ENCODE data around the gene ITM2A.

Gene ITM2A

DNA sequence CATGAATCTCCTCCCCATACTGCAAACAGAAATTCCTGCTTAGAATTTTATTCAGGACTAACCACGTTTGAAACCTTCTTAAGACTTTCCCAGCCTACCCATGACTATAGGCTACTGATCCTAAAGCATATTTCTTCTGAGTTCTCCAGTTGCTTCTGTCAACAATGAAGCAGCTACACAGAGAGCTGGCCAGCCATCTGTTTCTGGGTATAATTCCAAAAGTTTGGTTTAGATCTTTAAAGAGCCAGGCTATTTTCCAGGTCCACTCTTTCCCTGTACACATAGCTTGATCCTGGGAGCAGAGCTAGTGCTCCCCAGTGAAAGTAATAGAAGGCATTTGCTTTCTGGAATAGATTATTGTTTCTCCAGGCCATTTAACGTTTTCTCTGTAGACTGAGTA, 4.0 kb upstream of the ITM2A start:
- H3K4me3 ChIP-seq (ENCODE audit: low read length), result no peak overlapping the region
- H3K9me3 ChIP-seq (ENCODE audit: control insufficient read depth, insufficient read depth, low read length), result no peaks in the 10 kb centered on the region
- H3K36me3 ChIP-seq (ENCODE audit: control insufficient read depth, insufficient read depth, low read length), result no peaks in the 10 kb centered on the region
- H3K27me3 ChIP-seq (ENCODE audit: control insufficient read depth, insufficient read depth, low read length), result no peaks in the 10 kb centered on the region
- no peak for DNase-seq (ENCODE audit: low read depth, low spot score)
- no peak overlapping the region for H3K27ac ChIP-seq (ENCODE audit: low read length)
- H3K4me1 ChIP-seq (ENCODE audit: control insufficient read depth, insufficient read depth, low read length), result no peaks in the 10 kb centered on the region
- WGBS (ENCODE audit: insufficient coverage, insufficient read length), result no CpG with 5 or more reads among the region's 2 CpGs

DNA sequence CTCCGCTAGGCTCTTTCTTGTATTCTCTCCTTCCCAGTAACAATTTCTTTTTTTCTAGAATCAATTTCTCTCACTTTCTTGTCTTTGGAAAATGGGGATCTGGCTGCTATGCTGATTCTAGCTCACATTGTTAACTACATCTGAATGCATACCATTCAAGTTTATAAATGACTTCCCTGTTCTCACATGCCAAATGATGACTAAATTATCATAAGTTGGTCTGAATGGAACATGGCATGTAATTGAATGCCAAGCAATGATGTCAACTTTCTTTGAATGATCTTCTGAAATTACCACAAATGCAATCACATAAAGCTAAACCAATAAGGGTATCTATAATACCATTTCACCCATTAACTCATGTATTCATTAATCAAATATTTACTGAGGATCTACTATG, 2.7 kb upstream of the ITM2A start:
- Histone ChIP-seq H3K27me3 (ENCODE audit: control insufficient read depth, insufficient read depth, low read length) (no peaks in the 10 kb centered on the region), H3K4me3 (ENCODE audit: low read length) (no peak overlapping the region), H3K27ac (ENCODE audit: low read length) (no peak overlapping the region), H3K4me1 (ENCODE audit: control insufficient read depth, insufficient read depth, low read length) (no peaks in the 10 kb centered on the region), H3K36me3 (ENCODE audit: control insufficient read depth, insufficient read depth, low read length) (no peaks in the 10 kb centered on the region), H3K9me3 (ENCODE audit: control insufficient read depth, insufficient read depth, low read length) (no peaks in the 10 kb centered on the region)
- WGBS (ENCODE audit: insufficient coverage, insufficient read length), result no CpG with 5 or more reads among the region's 1 CpG
- no peak for DNase-seq (ENCODE audit: low read depth, low spot score)

DNA sequence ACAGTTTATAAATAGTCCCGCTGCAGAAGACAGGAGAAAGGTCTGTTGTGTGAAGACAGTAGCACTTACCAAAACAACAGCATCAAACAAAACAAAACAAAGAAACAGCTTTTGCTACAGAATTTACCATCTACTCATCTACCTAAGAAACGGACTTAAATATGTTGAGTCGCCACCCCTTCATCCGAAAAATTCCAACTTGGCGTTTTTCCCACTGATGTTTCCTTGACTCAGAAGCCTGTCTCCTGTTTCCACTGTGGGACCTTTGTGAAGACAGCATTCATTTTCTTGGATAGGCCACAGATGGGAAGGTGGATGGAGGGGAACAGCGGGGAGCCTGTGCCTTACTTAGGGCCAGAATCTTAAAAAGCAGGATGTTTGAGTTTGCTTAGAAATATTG, 1.3 kb upstream of the ITM2A start:
- no peak for DNase-seq (ENCODE audit: low read depth, low spot score)
- Histone ChIP-seq H3K9me3 (ENCODE audit: control insufficient read depth, insufficient read depth, low read length) (no peaks in the 10 kb centered on the region), H3K4me1 (ENCODE audit: control insufficient read depth, insufficient read depth, low read length) (no peaks in the 10 kb centered on the region), H3K27ac (ENCODE audit: low read length) (no peak overlapping the region), H3K27me3 (ENCODE audit: control insufficient read depth, insufficient read depth, low read length) (no peaks in the 10 kb centered on the region), H3K4me3 (ENCODE audit: low read length) (no peak overlapping the region), H3K36me3 (ENCODE audit: control insufficient read depth, insufficient read depth, low read length) (no peaks in the 10 kb centered on the region)
- WGBS (ENCODE audit: insufficient coverage, insufficient read length), result no CpG with 5 or more reads among the region's 6 CpGs

DNA sequence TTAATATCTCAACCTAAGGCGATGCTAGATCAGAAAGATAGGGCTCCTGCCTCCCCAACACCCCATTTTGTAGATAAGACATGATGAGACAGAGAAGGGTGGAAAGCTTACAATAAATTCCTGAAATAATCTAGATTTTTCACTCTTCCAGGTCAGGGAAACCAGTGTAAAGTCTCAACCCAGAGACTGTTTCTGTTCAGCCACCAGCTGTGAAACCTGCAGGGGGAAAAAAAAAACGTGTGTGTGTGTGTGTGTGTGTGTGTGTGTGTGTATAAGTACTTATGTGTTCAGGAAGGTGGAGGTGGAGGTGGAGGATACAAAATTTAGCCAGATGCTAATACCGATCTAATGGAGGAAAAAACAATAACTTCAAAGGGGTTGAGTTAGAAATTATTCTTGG, 773 bp upstream of the ITM2A start:
- no peaks in the 10 kb centered on the region for H3K27me3 ChIP-seq (ENCODE audit: control insufficient read depth, insufficient read depth, low read length)

DNA sequence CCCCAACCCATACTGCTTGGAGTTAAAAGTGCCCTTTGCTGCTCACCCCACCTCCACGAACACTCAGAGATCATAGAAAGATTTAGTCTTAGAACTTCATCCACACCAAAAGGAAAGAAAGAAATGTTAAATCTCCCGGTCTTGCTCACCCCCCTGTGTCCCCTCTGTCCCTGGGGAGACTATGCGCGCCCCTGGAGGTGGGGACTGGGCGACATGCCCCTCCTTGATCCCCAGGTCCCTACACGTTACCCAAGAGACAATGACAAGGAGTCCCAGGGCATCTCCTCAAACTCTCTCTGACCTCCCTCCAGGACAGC, 620 bp downstream of the ITM2A start:
- no peak for DNase-seq (ENCODE audit: low read depth, low spot score)
- no peaks in the 10 kb centered on the region for H3K36me3 ChIP-seq (ENCODE audit: control insufficient read depth, insufficient read depth, low read length)
- no CpG with 5 or more reads among the region's 6 CpGs for WGBS (ENCODE audit: insufficient coverage, insufficient read length)
- no peak overlapping the region for H3K27ac ChIP-seq (ENCODE audit: low read length)
- H3K4me1 ChIP-seq (ENCODE audit: control insufficient read depth, insufficient read depth, low read length), result no peaks in the 10 kb centered on the region
- no peaks in the 10 kb centered on the region for H3K9me3 ChIP-seq (ENCODE audit: control insufficient read depth, insufficient read depth, low read length)
- no peaks in the 10 kb centered on the region for H3K27me3 ChIP-seq (ENCODE audit: control insufficient read depth, insufficient read depth, low read length)
- peak overlapping the region; percentile 55; the same call in 1 of the 2 replicates for H3K4me3 ChIP-seq (ENCODE audit: low read length)

More for the DNA sequence above, 773 bp upstream of the ITM2A start:
- no peak for DNase-seq (ENCODE audit: low read depth, low spot score)
- Histone ChIP-seq H3K4me1 (ENCODE audit: control insufficient read depth, insufficient read depth, low read length) (no peaks in the 10 kb centered on the region), H3K27ac (ENCODE audit: low read length) (no peak overlapping the region), H3K9me3 (ENCODE audit: control insufficient read depth, insufficient read depth, low read length) (no peaks in the 10 kb centered on the region), H3K36me3 (ENCODE audit: control insufficient read depth, insufficient read depth, low read length) (no peaks in the 10 kb centered on the region), H3K4me3 (ENCODE audit: low read length) (no peak overlapping the region)
- WGBS (ENCODE audit: insufficient coverage, insufficient read length), result no CpG with 5 or more reads among the region's 3 CpGs

DNA sequence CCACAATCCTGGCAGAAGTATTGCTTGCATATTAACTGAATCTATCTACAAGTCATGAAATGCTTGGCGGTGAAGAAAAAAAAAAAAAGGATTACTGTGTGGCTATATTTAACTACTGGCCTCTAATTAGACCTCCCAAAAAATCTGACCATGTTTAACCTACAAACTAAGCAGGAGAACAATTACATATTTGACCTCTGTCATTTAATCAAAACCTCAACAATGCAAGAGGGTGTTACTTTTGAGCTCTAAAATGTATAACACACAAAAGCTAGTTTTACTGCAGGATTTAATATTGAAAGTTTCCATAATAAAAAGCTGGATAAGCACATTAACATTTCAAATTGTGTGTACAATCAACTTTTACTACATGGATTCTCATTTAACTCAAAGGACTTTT, 1.5 kb downstream of the ITM2A start:
- Histone ChIP-seq H3K27ac (ENCODE audit: low read length) (no peak overlapping the region), H3K4me1 (ENCODE audit: control insufficient read depth, insufficient read depth, low read length) (no peaks in the 10 kb centered on the region)
- no CpG with 5 or more reads among the region's 1 CpG for WGBS (ENCODE audit: insufficient coverage, insufficient read length)

DNA sequence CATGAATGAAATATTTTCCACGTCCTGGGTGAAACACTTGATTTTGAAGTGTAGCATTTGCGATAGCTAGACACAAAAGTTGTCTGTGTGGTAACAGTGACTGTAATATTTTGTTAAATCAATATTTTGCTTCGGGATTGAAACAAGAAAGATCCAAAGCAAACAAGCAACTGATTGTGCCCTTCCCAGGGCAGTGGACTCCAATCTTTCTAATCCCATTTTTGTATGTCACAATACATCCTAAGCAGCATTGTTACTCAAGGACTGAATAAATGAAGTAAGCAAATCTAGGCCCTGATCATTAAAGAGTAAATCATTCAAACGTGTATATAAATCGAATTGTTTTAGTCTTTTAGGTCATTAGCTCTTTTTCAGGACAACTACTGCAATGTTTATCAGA, 2.8 kb downstream of the ITM2A start:
- Histone ChIP-seq H3K27ac (ENCODE audit: low read length) (no peak overlapping the region), H3K4me1 (ENCODE audit: control insufficient read depth, insufficient read depth, low read length) (no peaks in the 10 kb centered on the region), H3K9me3 (ENCODE audit: control insufficient read depth, insufficient read depth, low read length) (no peaks in the 10 kb centered on the region), H3K4me3 (ENCODE audit: low read length) (no peak overlapping the region), H3K36me3 (ENCODE audit: control insufficient read depth, insufficient read depth, low read length) (no peaks in the 10 kb centered on the region), H3K27me3 (ENCODE audit: control insufficient read depth, insufficient read depth, low read length) (no peaks in the 10 kb centered on the region)
- no CpG with 5 or more reads among the region's 5 CpGs for whole genome bisulfite sequencing (ENCODE audit: insufficient coverage, insufficient read length)
- no peak for DNase-seq (ENCODE audit: low read depth, low spot score)

More for the DNA sequence above, 1.5 kb downstream of the ITM2A start:
- Histone ChIP-seq H3K36me3 (ENCODE audit: control insufficient read depth, insufficient read depth, low read length) (no peaks in the 10 kb centered on the region), H3K4me3 (ENCODE audit: low read length) (no peak overlapping the region), H3K27me3 (ENCODE audit: control insufficient read depth, insufficient read depth, low read length) (no peaks in the 10 kb centered on the region), H3K9me3 (ENCODE audit: control insufficient read depth, insufficient read depth, low read length) (no peaks in the 10 kb centered on the region)
- DNase-seq (ENCODE audit: low read depth, low spot score), result no peak

DNA sequence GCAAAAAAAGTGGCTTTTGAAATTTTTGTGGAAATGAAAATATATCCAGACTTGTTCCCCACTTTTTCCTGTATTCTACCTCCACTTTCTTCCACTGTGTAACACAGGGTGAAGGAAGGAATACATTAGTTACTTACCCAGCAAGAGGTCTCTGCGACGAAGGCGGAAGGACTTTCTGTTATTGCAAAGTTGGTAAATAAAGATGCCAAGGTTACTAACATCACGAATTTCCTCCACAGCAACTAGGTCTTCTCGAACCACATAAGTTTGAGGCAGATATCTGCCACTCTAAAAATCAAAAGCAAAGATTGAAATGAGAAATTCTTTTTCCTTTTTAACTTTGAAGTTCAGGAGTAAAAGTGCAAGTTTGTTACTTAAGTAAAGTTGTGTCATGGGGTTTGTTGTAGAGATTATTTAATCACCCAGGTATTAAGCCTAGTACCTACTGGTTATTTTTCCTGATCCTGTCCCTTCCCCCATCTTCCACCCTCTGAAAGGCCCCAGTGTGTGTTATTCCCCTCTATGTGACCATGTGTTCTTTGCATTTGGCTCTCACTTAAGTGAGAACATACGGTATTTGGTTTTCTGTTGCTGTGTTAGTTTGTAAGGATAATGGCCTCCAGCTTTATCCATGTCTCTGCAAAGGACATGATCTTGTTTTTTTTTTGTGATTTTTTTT, 5.8 kb downstream of the ITM2A start:
- Histone ChIP-seq H3K36me3 (ENCODE audit: control insufficient read depth, insufficient read depth, low read length) (no peaks in the 10 kb centered on the region), H3K27ac (ENCODE audit: low read length) (no peak overlapping the region), H3K4me3 (ENCODE audit: low read length) (no peak overlapping the region), H3K27me3 (ENCODE audit: control insufficient read depth, insufficient read depth, low read length) (no peaks in the 10 kb centered on the region), H3K9me3 (ENCODE audit: control insufficient read depth, insufficient read depth, low read length) (no peaks in the 10 kb centered on the region), H3K4me1 (ENCODE audit: control insufficient read depth, insufficient read depth, low read length) (no peaks in the 10 kb centered on the region)
- no CpG with 5 or more reads among the region's 6 CpGs for WGBS (ENCODE audit: insufficient coverage, insufficient read length)
- no peak for DNase-seq (ENCODE audit: low read depth, low spot score)

DNA sequence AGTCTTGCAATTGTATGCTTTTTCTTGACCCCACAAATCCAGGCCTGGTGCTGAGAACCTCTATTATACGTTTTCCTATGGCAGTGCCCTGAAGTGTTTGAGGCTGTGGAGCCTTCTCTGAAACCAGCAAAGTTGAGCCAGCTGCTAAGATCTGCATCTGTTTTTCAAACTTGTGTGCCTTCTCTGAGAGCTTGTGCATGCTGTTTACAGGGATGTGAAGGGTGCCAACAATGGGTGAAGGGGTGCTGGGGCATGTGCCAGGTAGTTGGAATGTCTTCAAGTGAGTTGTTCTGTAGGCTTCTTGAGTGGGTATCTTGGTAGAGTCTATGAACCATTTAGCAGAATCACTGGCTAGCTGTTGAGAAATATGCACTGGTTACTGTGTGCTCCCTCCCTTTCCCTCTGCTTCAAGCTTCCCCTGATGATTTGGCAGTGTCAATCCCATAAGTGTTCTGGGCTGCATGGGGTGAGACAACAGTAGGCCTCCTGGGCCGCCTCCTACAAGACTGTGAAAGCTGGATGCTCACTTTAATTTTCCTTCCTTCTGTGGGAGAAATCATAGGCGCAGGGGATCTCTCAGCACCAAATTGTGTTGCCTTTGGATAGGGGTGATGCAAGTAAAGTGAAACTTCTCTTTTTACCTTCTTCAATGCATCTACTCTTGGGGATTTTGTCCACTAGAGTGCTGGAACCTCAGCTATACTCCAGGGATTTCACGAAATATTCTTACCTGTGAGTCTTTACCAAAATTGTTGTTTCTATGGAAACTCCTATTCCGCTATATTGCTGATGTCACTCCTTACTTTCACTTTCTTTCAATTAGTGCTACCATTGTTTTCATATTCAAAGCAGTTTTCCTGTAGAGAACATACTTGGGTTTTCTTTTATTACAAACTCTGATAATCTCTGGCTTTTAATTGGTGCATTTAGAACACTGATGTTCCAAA, 30.0 kb downstream of the ITM2A start:
- Histone ChIP-seq H3K4me3 (ENCODE audit: low read length) (no peak overlapping the region), H3K36me3 (ENCODE audit: control insufficient read depth, insufficient read depth, low read length) (no peaks in the 10 kb centered on the region), H3K9me3 (ENCODE audit: control insufficient read depth, insufficient read depth, low read length) (no peaks in the 10 kb centered on the region), H3K27ac (ENCODE audit: low read length) (no peak overlapping the region), H3K4me1 (ENCODE audit: control insufficient read depth, insufficient read depth, low read length) (no peaks in the 10 kb centered on the region), H3K27me3 (ENCODE audit: control insufficient read depth, insufficient read depth, low read length) (no peaks in the 10 kb centered on the region)
- DNase-seq (ENCODE audit: low read depth, low spot score), result no peak
- WGBS (ENCODE audit: insufficient coverage, insufficient read length), result no CpG with 5 or more reads among the region's 5 CpGs

DNA sequence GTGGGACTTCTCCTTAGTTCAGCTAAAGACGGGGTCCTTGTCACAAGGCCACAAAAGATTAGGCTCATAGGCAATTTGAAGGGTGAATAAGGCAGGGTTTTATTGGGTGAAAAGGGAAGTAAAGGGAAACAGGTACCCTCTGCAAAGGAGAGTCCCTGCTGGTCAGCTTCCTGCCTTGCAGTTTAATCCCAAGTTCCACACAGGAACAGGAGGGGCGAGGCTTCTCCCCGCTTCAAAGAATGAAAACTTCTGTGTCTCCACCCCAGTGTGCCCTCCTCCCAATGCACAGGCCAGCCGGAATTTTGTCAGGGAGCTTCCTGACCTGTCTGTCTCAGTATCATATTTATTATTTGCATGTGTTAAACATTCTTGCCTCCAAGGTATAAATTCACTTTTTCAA, 37.1 kb downstream of the ITM2A start:
- H3K9me3 ChIP-seq (ENCODE audit: control insufficient read depth, insufficient read depth, low read length), result no peaks in the 10 kb centered on the region
- no CpG with 5 or more reads among the region's 4 CpGs for WGBS (ENCODE audit: insufficient coverage, insufficient read length)
- no peak overlapping the region for H3K27ac ChIP-seq (ENCODE audit: low read length)
- no peaks in the 10 kb centered on the region for H3K36me3 ChIP-seq (ENCODE audit: control insufficient read depth, insufficient read depth, low read length)
- DNase-seq (ENCODE audit: low read depth, low spot score), result no peak
- no peaks in the 10 kb centered on the region for H3K4me1 ChIP-seq (ENCODE audit: control insufficient read depth, insufficient read depth, low read length)
- H3K4me3 ChIP-seq (ENCODE audit: low read length), result no peak overlapping the region
- H3K27me3 ChIP-seq (ENCODE audit: control insufficient read depth, insufficient read depth, low read length), result no peaks in the 10 kb centered on the region
